GM18502 (cell line): ENCODE data around the gene VIPR2.
"Not testable (repeated sequence)": the region's sequence is repeated elsewhere in the genome, so short reads cannot be mapped to it uniquely, and the experiment has no call there.

Experiments
- ATAC-seq: cut with Tn5 transposase; IDR thresholded peaks from one replicate; pipeline ENCODE4 v1.9.1; 2021; ENCODE audit warnings: mild to moderate bottlenecking; ENCODE audit not compliant: unreplicated experiment, poor library complexity

The VIPR2 gene

DNA sequence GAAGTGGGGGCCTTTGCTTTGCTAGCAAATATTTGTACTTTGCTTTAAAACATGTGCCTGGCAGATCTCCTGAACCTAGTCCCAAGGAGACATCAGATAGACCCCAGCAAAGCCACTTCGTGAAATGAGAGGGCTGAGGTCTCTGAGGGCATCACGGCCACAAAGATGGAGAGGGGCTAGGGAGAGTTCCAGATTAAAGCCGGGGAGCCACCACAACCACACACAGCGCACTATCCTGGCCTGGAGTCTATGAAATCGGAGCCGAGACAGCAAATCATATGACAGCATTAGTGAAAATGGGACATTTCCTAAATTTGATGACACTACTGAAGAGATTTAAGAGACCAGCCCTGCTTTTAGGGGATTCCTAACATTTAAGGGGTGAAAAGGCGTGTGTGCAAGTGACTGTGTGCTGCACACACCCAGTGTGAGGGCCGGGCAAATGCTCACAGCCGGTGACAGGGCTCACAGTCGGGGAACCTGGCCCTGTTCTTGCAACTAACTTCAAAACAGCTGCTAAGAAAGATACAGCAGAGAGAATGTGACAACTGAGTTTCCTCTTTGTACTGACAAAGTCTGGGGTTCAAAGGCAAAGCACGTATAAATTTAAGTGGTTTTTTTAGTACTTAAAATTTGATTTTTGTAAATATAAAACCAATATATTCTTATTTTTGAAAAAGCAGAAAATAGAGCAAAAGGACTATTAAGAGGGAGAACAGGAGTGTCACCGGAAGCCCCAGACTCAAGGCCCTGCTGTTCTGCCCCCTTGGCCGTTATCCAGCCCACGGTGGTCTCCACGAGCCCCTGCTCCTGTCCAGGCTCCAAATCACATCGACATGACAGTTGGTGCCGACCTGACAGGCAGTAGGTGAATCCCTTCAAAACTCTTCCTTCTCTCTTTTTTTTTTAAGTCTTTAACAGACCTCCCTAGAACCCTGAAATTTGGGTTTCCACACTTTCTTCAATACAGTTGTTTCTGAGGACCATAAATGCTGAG, 49.5 kb downstream of the VIPR2 start:
- no peak for ATAC-seq

DNA sequence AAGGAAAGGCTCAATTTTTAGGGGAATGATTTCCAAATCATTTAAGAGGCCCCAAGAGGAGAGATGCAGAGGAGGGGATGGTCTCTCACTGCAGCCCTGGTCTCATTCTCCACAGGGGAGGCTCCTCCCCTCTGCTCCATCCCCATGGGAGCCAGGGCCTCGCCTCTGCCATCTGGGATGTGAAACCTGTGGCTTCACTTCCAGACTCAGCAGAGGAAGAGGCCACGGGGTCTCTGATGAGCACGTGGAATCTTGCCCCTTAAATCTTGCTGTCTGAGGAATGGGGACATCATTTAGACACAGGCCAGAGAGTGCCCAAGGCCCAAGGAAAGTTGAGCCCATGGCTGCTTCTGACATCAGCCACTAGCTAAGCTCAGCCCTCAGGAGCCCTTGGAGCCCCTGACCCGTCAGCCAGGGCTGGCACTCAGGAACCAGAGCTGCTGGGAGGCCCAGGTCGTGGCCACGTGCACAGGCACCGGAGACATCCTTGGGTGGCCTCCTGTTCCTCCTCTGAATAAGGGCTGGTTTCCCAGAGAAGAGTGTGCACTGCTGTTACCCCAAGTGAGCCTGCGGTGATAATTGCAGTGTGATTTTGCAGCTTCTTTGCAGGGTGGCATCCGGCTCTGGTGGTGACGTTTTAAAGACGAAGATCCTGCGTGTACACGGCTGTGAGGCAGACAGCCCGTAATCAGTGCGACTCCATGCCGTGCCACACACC, 50.5 kb downstream of the VIPR2 start:
- ATAC-seq: no peak

DNA sequence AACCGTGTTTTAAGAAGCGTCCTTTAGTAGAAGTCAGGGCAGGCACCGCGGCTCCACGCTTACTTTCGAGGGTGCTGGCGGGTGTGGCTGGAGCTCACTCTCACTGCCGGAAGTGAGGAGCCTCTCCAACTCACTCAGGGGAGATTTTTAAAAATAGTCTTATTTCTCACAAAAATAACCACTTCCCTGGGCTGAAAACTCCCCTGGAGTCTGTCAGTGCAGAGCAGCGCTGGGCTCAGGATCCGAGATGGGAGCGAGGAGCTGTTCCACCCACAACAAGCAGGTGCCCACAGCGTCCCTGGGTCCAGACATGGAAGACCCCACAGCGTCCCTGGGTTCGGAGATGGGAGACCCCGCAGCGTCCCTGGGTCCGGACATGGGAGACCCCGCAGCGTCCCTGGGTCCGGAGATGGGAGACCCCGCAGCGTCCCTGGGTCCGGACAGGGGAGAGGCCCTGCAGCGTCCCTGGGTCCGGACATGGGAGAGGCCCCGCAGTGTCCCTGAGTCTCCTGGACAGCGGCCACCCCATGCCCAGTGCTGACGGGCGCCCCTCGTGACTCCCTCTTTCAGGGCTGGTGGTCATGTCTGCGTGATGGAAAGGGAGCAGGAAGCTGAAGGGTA, 51.2 kb downstream of the VIPR2 start:
- no peak for ATAC-seq

DNA sequence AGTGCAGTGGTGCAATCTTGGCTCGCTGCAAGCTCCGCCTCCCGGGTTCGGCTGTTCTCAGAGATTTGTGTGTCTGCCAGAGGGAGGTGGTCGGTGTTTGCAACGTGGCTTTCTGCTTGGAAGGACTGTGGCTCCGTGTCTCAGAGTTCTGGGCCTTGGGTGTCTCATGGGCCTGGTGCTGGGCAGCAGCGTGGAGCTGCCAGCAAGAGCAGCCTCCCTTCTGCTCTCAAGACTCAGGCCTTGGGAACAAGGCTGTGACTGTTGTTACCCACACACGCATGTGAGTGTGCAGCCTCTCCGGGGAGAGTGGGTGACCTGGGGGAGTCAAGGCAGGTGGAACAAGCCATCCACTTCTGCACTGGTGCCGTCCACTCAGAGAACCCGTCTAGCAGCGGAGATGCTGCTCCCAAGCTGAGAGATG, 52.0 kb downstream of the VIPR2 start:
- no peak for ATAC-seq

DNA sequence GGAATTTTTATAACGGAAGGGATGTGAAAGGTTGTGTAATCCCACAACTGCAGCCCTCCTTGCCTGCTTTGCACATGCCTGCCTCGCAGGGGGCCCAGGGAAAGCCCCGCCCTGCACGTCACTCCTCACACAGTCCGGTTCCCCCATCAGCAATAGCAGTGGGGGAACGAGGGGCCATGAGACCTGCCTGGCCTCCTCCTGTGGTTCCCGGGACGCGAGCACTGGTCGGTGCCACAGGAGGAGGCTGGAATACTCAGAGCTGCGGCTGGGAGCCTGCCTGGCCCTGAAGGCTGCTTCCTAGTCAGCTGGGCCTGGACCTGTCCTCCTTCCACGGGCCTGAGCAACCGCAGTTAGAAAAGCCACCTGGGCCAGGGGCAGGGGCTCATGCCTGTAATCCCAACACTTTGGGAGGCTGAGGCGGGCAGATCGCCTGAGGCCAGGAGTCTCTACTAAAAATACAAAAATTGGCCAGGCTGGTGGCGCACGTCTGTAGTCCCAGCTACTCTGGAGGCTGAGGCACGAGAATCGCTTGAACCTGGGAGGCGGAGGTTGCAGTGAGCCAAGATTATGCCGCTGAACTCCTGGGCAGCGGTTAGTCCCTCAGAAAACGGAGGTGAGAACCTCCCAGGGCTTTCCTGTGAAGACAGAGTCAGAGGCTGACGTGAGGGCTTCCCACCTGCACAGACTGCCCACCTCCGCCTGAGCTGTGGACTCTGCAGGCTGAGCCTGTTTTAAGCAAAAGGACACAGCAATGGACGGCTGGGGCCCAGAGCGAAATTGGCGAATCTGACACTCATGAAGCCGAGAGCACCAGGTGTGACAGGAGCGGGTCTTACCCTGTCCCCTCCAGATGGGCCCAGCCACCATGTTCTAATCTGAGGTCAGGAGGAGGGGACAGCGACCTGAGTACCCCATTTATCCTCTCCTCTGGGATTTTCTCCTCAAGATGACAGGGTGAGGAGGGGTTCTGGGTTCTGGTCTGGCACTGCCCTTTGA, 52.9 kb downstream of the VIPR2 start:
- no peak for ATAC-seq

DNA sequence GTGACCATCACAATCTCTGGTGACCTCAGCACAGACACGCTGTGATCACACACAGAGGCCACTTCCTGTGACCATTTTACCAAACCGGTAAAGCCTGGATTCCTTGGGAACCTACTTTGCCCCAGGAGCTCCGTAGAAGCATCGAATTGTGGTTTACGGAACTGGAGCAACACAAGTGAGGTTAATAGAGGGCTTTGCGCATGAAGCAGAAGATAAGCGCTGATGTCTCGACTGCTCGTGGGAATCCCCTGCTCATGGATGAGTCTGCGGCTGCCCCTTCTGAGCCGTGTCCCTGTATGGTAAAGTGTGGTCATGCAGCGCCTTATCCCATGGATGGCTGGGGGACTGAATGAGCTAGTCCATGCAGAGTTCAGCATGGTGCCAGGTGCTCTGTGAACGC, 53.6 kb downstream of the VIPR2 start:
- no peak for ATAC-seq

DNA sequence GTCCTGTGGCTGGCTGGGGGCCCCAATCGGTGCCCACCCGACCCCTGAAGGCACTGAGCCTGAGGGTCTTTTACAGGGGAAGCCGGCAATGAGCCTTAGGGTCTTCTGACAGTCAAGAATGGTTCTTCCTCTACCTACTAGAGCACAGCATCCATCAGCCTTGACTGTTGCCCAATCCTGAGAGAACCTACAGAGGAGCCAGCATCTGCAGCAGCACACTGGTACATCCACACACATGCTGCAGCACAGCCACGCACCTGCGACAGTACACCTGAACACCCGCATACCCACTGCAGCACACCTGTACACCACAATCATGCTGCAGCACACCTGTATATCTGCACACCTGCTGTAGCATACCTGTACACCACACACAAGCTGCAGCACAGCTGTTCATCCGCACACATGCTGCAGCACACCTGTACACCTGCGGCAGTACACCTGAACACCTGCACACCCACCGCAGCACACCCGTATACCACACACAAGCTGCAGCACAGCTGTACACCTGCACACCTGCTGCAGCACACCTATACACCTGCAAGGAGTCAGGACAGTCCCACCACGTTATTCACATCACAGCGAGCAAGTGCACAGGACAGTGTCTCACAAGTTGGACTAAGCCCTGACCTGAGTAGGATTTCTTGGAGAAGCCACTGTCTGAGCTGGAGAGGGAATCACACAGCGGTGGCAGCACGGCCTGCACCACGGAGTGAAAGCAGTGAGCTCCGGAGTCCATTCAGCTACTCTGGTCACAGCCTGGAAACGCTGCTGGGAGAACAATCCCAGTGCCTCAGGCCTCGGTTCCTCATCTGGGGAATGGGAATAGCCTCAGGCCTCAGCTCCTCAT, 56.4 kb downstream of the VIPR2 start:
- no peak for ATAC-seq

DNA sequence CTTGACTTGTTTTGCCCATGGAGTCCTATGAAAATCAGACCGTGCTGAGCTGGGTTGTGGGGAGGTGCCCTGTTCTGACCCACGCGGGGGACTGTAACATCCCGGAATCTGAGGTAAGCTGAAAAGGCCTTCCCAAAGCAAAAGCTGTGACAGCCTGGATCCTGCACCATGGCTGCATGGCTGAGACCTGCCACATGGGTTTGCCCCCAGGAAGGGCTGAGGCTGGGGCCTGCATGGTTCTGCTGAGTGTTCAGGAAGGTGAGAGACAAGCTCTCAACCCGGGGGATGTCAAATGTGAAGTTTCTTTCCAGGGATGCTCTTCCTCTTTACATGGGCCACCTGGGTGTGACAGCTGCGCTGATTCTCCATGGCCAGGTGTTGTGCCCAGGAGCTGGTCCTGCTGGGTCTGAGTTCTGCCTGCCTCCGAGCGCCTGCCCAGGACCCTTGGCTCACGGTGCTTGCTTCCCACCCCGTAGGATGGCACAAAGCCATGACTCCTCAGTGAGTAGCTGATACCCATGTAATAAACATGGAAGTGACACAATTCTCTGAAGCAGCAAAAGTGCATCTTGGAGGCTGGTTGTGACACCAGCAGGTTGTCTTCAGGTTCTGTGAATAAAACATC, 58.3 kb downstream of the VIPR2 start:
- no peak for ATAC-seq

DNA sequence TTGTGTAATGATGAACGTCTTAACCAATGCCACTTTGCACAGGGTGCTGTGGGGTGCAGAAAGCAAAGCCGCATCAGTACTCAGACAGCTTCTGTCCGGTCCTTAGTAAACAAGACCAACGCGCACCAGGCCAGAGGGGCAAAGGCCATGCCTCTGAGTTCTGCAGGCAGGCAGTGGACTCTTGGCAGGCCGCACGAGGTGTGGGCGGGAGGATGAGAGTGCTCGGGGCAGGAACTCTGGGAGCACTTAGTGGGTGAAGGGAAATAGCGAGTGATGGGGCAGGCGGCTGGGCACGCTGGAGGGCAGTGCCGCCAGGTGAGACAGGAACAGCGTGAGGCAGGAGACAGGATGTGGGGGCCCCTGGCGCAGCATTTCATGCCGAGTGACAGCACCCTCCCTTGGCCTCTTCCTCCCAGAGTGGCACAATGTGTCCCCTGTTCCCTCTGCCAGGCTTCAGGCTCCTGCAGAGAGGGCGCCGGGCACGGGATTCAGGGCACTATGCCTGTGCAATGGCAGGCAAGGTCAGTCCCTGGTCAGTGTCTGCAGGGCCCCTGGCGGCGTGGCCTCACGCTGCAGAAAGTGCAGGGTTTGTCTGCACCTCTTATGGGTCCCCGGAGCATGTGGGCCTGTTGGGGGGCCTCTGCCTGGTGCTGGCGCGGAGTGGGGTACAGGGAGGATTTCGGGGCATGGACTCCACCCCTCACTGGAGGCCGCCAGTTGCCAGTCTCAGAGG, 60.4 kb downstream of the VIPR2 start:
- ATAC-seq: no peak

DNA sequence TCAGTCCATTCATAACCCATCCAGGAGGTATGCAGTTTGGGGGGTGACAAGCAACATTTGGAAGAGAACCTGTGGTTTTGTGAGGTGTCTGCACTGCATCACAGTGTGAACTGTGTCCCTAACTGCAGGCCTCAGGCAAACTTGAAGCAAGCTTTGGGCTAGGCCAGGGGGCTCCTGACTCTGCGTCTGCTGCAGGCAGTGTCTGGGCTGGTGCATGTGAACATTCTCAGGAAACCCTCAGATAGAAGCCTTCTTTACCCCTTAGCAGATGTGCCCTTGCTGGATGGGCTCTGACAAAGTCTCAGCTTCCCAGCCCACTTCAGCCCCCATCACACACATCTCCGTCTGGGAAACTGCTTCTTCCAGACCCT, 61.0 kb downstream of the VIPR2 start:
- ATAC-seq: no peak

DNA sequence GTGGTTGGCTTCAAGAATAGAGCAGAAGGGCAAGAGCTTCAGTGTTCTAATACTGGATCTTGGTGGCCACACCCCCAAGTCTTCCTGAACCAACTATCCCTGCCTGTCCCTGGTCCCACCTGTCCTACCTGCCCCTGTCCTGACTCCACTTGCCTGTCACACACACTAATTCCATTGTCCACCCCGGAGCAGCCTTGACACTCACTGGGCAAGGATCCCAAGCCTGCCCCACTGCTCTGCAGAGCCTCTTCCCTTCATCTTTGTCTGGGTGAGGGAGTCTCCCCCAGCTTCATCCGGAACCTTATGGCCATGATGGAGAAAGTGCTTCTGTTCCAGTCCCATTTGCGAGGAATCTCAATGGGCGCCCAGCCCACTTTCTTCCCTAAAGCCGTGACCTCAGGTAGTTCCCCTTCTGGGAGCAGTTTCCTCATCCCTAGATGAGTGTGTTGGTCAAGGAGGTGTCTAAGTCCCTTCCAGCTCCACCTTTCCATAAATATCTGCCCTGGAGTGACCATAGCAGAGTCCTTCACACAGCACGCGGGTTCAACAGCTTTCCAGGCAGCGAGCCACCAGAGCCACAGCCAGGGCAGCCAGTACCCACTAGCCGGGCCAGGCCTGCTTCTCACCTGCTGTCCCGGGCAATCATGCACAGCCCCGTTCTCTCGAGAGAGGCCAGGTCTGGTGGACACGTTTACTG, 61.5 kb downstream of the VIPR2 start:
- ATAC-seq: no peak

DNA sequence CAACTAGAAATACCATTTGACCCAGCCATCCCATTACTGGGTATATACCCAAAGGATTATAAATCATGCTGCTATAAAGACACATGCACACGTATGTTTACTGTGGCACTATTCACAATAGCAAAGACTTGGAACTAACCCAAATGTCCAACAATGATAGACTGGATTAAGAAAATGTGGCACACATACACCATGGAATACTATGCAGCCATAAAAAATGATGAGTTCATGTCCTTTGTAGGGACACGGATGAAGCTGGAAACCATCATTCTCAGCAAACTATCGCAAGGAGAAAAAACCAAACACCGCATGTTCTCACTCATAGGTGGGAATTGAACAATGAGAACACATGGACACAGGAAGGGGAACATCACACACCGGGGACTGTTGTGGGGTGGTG, 62.6 kb downstream of the VIPR2 start:
- not testable (repeated sequence) for ATAC-seq

DNA sequence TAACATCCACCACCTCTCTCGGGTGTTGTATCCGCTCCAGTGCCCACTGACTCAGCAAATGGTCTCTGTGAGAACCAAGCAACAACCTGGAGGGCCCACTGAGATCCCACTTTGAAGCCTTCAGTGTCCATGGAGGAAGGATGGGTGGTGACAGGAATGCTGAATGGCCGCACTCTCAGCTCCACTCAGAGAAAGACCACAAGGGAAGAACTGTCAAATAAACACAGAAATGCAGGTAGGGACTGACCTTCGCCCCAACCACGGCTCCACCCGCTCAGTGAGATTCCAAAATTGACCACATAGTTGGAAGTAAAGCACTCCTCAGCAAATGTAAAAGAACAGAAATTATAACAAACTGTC, 65.8 kb downstream of the VIPR2 start:
- no peak for ATAC-seq

DNA sequence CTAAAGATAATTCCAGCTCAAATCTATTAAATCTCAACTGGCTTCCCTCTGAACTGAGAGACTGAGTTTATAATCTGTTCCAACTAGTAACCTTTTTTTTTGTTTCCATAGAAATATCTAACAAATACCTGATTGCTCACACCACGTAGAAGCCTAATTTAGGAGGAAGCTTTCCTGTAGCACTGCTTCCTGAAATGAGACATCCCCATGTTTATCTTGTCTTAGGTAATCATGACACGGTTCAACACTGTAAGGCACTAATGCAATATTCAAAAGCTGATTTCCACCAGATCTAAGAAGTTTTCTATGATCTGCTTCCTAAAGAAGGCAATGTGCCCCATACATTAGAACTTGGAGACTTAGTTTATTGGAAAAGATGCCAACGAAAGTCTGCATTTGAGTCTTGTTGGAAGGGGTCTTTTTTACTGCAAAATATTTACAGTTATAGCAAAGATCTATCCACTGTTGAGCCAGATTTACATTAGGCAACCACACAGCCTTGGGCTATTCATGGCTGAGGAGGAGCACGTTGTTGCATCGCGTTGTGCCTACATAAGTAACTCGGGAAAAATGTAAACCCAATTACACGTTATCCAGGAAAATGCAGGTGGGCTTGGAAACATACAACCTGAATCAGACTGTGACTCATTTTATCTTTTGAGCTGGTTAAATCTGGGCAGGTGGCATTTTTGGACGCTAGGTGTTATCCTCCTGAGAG, 66.3 kb downstream of the VIPR2 start:
- ATAC-seq: no peak

DNA sequence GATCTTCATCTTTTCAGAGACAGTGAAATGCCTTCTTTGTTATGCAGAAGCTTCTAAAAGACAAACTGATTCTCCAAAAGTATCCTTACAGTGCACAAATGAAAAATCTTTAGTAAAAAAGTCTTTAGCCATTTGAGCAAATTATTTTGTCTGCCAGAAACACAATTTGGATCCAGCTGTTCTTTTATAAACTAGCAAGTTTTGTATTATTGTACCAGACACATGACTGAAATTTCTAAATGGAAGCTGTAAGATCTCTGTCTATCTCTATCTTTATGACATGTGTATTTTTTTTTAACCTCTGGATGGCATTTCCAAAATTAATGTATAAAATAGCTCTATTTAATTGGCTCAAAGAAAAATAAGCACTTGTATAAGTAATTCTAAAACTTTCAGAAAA, 68.3 kb downstream of the VIPR2 start:
- no peak for ATAC-seq

DNA sequence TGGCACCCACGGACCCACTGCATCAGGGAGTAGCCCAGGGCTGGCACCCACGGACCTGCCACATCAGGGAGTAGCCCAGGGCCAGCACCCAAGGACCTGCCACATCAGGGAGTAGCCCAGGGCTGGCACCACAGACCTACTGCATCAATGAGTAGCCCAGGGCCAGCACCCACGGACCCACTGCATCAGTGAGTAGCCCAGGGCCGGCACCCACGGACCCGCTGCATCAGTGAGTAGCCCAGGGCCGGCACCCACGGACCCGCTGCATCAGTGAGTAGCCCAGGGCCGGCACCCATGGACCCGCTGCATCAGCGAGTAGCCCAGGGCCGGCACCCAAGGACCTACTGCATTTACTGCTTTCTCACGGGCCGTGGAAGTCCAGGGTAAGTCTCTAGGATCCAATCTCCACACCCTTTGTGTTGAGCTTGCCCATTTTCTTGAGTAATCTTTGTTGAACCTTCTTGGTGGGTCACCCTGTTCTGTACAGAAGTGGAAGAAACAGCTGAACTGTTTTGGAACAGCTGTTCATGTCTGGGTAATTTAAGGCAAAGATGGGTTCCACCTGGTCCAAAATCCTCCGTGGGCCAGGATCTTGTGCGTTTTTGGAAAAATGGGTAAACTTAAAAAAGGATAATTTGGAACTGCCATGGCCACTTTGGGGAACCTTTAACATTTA, 69.0 kb downstream of the VIPR2 start:
- no peak for ATAC-seq
